ENCODE data around the gene PIGK.

Gene PIGK

GRCh38 chr1:77239311-77239710 is 20.1 kb upstream of the PIGK start:
- TF ChIP-seq EZH2phosphoT487 (IDR thresholded peaks at IDR 0.05; ENCODE audit: borderline replicate concordance, low read length) (no peak), CTCF (IDR thresholded peaks at IDR 0.05; ENCODE audit: low read depth, low read length, poor library complexity, severe bottlenecking) (no peak)
- Histone ChIP-seq H3K27ac (ENCODE audit: low read depth, low read length) (no peak overlapping the region), H3K4me2 (ENCODE audit: low read length) (no peak overlapping the region), H3K4me3 (ENCODE audit: low read length) (no peak overlapping the region), H3K4me1 (ENCODE audit: control insufficient read depth, low read length) (no peaks in the 10 kb centered on the region), H3K27me3 (ENCODE audit: control insufficient read depth, low read length) (0 out of 2 replicates have a peak, but pooled peaks cover 2% of the 10 kb centered on the region), H3K79me2 (ENCODE audit: control insufficient read depth, low read length) (no peaks in the 10 kb centered on the region), H3K9me3 (ENCODE audit: control insufficient read depth, insufficient read depth, low read length) (no peaks in the 10 kb centered on the region), H3K9me2 (replicated peaks; ENCODE audit: control insufficient read depth, low read length) (no peaks in the 10 kb centered on the region), H4K20me1 (ENCODE audit: control insufficient read depth, insufficient read depth, low read depth, low read length) (no peaks in the 10 kb centered on the region), H3F3A (ENCODE audit: control insufficient read depth, insufficient read depth) (no peaks in the 10 kb centered on the region), H3K36me3 (ENCODE audit: control insufficient read depth, low read length) (no peaks in the 10 kb centered on the region)

GRCh38 chr1:77238462-77238861 is 19.2 kb upstream of the PIGK start:
- Histone ChIP-seq H3K4me1 (ENCODE audit: control insufficient read depth, low read length) (no peaks in the 10 kb centered on the region), H3K4me2 (ENCODE audit: low read length) (no peak overlapping the region)
- TF ChIP-seq EZH2phosphoT487 (IDR thresholded peaks at IDR 0.05; ENCODE audit: borderline replicate concordance, low read length) (no peak), CTCF (IDR thresholded peaks at IDR 0.05; ENCODE audit: low read depth, low read length, poor library complexity, severe bottlenecking) (no peak)

GRCh38 chr1:77234943-77235342 is 15.7 kb upstream of the PIGK start:
- Histone ChIP-seq H3K27ac (ENCODE audit: low read depth, low read length) (no peak overlapping the region), H3K79me2 (ENCODE audit: control insufficient read depth, low read length) (no peaks in the 10 kb centered on the region), H3K9me3 (ENCODE audit: control insufficient read depth, insufficient read depth, low read length) (no peaks in the 10 kb centered on the region), H3K4me1 (ENCODE audit: control insufficient read depth, low read length) (no peaks in the 10 kb centered on the region), H3F3A (ENCODE audit: control insufficient read depth, insufficient read depth) (no peaks in the 10 kb centered on the region), H3K4me2 (ENCODE audit: low read length) (no peak overlapping the region), H4K20me1 (ENCODE audit: control insufficient read depth, insufficient read depth, low read depth, low read length) (no peaks in the 10 kb centered on the region), H3K36me3 (ENCODE audit: control insufficient read depth, low read length) (no peaks in the 10 kb centered on the region), H3K4me3 (ENCODE audit: low read length) (no peak overlapping the region), H3K9me2 (replicated peaks; ENCODE audit: control insufficient read depth, low read length) (no peaks in the 10 kb centered on the region), H3K27me3 (ENCODE audit: control insufficient read depth, low read length) (0 out of 2 replicates have a peak, but pooled peaks cover 2% of the 10 kb centered on the region)
- TF ChIP-seq CTCF (IDR thresholded peaks at IDR 0.05; ENCODE audit: low read depth, low read length, poor library complexity, severe bottlenecking) (no peak), EZH2phosphoT487 (IDR thresholded peaks at IDR 0.05; ENCODE audit: borderline replicate concordance, low read length) (no peak)

More at GRCh38 chr1:77238462-77238861, 19.2 kb upstream of the PIGK start:
- H3K4me3 ChIP-seq (ENCODE audit: low read length), result no peak overlapping the region
- H3K79me2 ChIP-seq (ENCODE audit: control insufficient read depth, low read length), result no peaks in the 10 kb centered on the region
- no peak overlapping the region for H3K27ac ChIP-seq (ENCODE audit: low read depth, low read length)
- no peaks in the 10 kb centered on the region for H4K20me1 ChIP-seq (ENCODE audit: control insufficient read depth, insufficient read depth, low read depth, low read length)
- H3K9me2 ChIP-seq (replicated peaks; ENCODE audit: control insufficient read depth, low read length), result no peaks in the 10 kb centered on the region
- 0 out of 2 replicates have a peak, but pooled peaks cover 2% of the 10 kb centered on the region for H3K27me3 ChIP-seq (ENCODE audit: control insufficient read depth, low read length)
- H3F3A ChIP-seq (ENCODE audit: control insufficient read depth, insufficient read depth), result no peaks in the 10 kb centered on the region
- H3K9me3 ChIP-seq (ENCODE audit: control insufficient read depth, insufficient read depth, low read length), result no peaks in the 10 kb centered on the region
- H3K36me3 ChIP-seq (ENCODE audit: control insufficient read depth, low read length), result no peaks in the 10 kb centered on the region
